PC-9 (cell line): ENCODE measurements around the gene LLPH.

Source experiments
- EZH2 ChIP-seq: fragments of 200-600 bp; sonication (generic); IDR thresholded peaks from 2 replicates; pipeline ENCODE4 v1.8.0; 2017; ENCODE audit warnings: antibody characterized with exemption, low read depth
- TF ChIP-seq, protein P1 (sequence below): fragments of 200-600 bp; sonication (generic); conservative IDR thresholded peaks from 2 replicates; pipeline ENCODE4 v1.6.1; 2017; ENCODE audit warnings: mixed run types, antibody characterized with exemption, mild to moderate bottlenecking, moderate library complexity

DNA sequence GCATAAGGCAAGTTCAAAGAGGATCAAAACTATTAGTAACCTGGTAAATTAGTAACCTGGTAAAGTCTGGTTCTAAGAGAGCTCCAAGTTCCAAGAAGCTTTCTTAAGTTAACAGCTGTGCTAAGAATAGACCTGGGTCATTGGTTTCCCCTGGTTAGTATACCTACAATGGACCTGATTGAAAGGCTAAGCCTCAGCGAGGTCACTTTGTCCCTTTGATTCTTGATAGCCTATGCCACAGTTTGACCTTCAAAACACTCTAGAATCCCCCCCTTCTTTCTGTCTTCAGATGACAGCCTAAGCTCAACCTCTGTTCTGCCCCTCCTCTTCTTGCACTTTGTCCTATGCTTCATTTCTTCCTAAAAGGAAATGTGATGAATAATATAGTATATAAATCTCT lies 53.0 kb downstream of the LLPH start:
- TF ChIP-seq, protein P1, sequence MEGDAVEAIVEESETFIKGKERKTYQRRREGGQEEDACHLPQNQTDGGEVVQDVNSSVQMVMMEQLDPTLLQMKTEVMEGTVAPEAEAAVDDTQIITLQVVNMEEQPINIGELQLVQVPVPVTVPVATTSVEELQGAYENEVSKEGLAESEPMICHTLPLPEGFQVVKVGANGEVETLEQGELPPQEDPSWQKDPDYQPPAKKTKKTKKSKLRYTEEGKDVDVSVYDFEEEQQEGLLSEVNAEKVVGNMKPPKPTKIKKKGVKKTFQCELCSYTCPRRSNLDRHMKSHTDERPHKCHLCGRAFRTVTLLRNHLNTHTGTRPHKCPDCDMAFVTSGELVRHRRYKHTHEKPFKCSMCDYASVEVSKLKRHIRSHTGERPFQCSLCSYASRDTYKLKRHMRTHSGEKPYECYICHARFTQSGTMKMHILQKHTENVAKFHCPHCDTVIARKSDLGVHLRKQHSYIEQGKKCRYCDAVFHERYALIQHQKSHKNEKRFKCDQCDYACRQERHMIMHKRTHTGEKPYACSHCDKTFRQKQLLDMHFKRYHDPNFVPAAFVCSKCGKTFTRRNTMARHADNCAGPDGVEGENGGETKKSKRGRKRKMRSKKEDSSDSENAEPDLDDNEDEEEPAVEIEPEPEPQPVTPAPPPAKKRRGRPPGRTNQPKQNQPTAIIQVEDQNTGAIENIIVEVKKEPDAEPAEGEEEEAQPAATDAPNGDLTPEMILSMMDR: no peak
- no peak for TF ChIP-seq EZH2
